GM12891 (cell line): ENCODE measurements around the gene HIGD2A.

Source experiments
- POLR2A ChIP-seq: IDR thresholded peaks from 2 replicates; pipeline ENCODE4 v1.6.1; 2011; ENCODE audit warnings: low read depth, low read length, control low read depth
- POLR2AphosphoS5 ChIP-seq: IDR thresholded peaks from 2 replicates; pipeline ENCODE4 v1.6.1; 2011; ENCODE audit warnings: low read depth, low read length, control low read depth
- POU2F2 ChIP-seq: IDR thresholded peaks from 2 replicates; pipeline ENCODE4 v1.6.1; 2011; ENCODE audit warnings: low read depth, mild to moderate bottlenecking, control low read depth, low read length, moderate library complexity
- SPI1 ChIP-seq: IDR thresholded peaks from 2 replicates; pipeline ENCODE4 v1.6.1; 2011; ENCODE audit warnings: low read depth, low read length, control low read depth
- TAF1 ChIP-seq: IDR thresholded peaks from 2 replicates; pipeline ENCODE4 v1.6.1; 2011; ENCODE audit warnings: low read depth, low read length, control low read depth

DNA sequence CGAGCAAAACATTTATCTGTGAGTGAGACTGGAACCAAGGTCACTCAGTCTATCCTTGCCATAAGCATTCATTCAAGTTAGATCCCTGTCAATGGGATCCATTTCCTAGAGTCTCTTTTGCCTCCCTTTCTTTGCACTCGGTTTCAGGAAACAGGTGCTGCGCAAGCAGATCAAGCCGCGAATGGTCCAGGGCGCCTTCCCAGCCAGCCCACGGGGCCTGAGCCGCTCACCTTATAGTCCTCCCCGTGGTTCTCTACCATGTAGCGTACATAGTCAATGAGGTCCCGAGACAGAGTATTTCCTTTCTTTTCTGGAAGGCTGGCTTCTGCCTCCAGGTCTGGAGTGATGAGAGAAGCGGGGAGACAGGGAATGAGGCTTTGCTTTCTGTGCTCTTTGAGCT is 3.6 kb upstream of the HIGD2A start:
- no peak for TF ChIP-seq SPI1
- TF ChIP-seq POU2F2: no peak
- no peak for TF ChIP-seq POLR2AphosphoS5
- no peak for TF ChIP-seq POLR2A
- TF ChIP-seq TAF1: no peak
